ENCODE measurements around the gene GPBP1.

GPBP1 gene

GRCh38 chr5:57193757-57194413 lies 20.0 kb downstream of the GPBP1 start:
- DNase-seq (no peak), ATAC-seq (ENCODE audit: insufficient read depth, low read depth) (no peak)
- Histone ChIP-seq H3K27me3 (ENCODE audit: insufficient read depth, low read length, poor library complexity) (no peaks in the 10 kb centered on the region), H4K20me1 (ENCODE audit: insufficient read depth, low read length) (peaks cover 86% of the 10 kb centered on the region), H3K79me2 (ENCODE audit: insufficient read depth, low read length) (peaks cover 100% of the 10 kb centered on the region), H3K9me3 (ENCODE audit: insufficient read depth, low read length, severe bottlenecking) (no peaks in the 10 kb centered on the region), H3K4me3 (ENCODE audit: low read depth in 1 of 2, low read length in 2 of 2) (no peak overlapping the region), H3K4me1 (ENCODE audit: insufficient read depth, low read length) (0 out of 2 replicates have a peak, but pooled peaks cover 1% of the 10 kb centered on the region), H3K36me3 (ENCODE audit: insufficient read depth, low read length) (peaks cover 37% of the 10 kb centered on the region), H3K4me2 (ENCODE audit: insufficient read depth, low read length) (no peak overlapping the region), H3K27ac (ENCODE audit: low read length) (no peak overlapping the region), H3K9ac (ENCODE audit: low read depth, low read length) (no peak overlapping the region), H2AFZ (ENCODE audit: low read depth, low read length) (no peak overlapping the region)
- TF ChIP-seq CTCF (IDR thresholded peaks at IDR 0.05; ENCODE audit: borderline replicate concordance, extremely low read depth, low read length, poor library complexity, severe bottlenecking) = no peak
- TF ChIP-seq EZH2 (IDR thresholded peaks at IDR 0.05; ENCODE audit: borderline replicate concordance, low read depth, low read length, severe bottlenecking) = no peak

GRCh38 chr5:57194653-57195052 lies 20.8 kb downstream of the GPBP1 start:
- no peak for DNase-seq
- Histone ChIP-seq H3K27ac (ENCODE audit: low read length) (no peak overlapping the region), H3K4me2 (ENCODE audit: insufficient read depth, low read length) (no peak overlapping the region), H3K4me1 (ENCODE audit: insufficient read depth, low read length) (no peaks in the 10 kb centered on the region), H3K36me3 (ENCODE audit: insufficient read depth, low read length) (peaks cover 37% of the 10 kb centered on the region), H3K79me2 (ENCODE audit: insufficient read depth, low read length) (peaks cover 99% of the 10 kb centered on the region), H3K4me3 (ENCODE audit: low read depth in 1 of 2, low read length in 2 of 2) (no peak overlapping the region), H4K20me1 (ENCODE audit: insufficient read depth, low read length) (peaks cover 83% of the 10 kb centered on the region), H2AFZ (ENCODE audit: low read depth, low read length) (no peak overlapping the region), H3K27me3 (ENCODE audit: insufficient read depth, low read length, poor library complexity) (no peaks in the 10 kb centered on the region), H3K9ac (ENCODE audit: low read depth, low read length) (no peak overlapping the region), H3K9me3 (ENCODE audit: insufficient read depth, low read length, severe bottlenecking) (no peaks in the 10 kb centered on the region)
- no peak for ATAC-seq (ENCODE audit: insufficient read depth, low read depth)
- TF ChIP-seq EZH2 (IDR thresholded peaks at IDR 0.05; ENCODE audit: borderline replicate concordance, low read depth, low read length, severe bottlenecking) (no peak), CTCF (IDR thresholded peaks at IDR 0.05; ENCODE audit: borderline replicate concordance, extremely low read depth, low read length, poor library complexity, severe bottlenecking) (no peak)

GRCh38 chr5:57195060-57195459 lies 21.2 kb downstream of the GPBP1 start:
- H3K9me3 ChIP-seq (ENCODE audit: insufficient read depth, low read length, severe bottlenecking) = no peaks in the 10 kb centered on the region
- H3K4me1 ChIP-seq (ENCODE audit: insufficient read depth, low read length) = no peaks in the 10 kb centered on the region
- no peak overlapping the region for H3K4me3 ChIP-seq (ENCODE audit: low read depth in 1 of 2, low read length in 2 of 2)
- no peak overlapping the region for H3K9ac ChIP-seq (ENCODE audit: low read depth, low read length)
- no peak for DNase-seq
- H3K4me2 ChIP-seq (ENCODE audit: insufficient read depth, low read length) = no peak overlapping the region
- no peaks in the 10 kb centered on the region for H3K27me3 ChIP-seq (ENCODE audit: insufficient read depth, low read length, poor library complexity)
- peaks cover 84% of the 10 kb centered on the region for H4K20me1 ChIP-seq (ENCODE audit: insufficient read depth, low read length)
- no peak overlapping the region for H3K27ac ChIP-seq (ENCODE audit: low read length)
- peaks cover 37% of the 10 kb centered on the region for H3K36me3 ChIP-seq (ENCODE audit: insufficient read depth, low read length)
- H3K79me2 ChIP-seq (ENCODE audit: insufficient read depth, low read length) = peaks cover 99% of the 10 kb centered on the region
- TF ChIP-seq EZH2 (IDR thresholded peaks at IDR 0.05; ENCODE audit: borderline replicate concordance, low read depth, low read length, severe bottlenecking) (no peak), CTCF (IDR thresholded peaks at IDR 0.05; ENCODE audit: borderline replicate concordance, extremely low read depth, low read length, poor library complexity, severe bottlenecking) (no peak)
- no peak for ATAC-seq (ENCODE audit: insufficient read depth, low read depth)
- H2AFZ ChIP-seq (ENCODE audit: low read depth, low read length) = no peak overlapping the region

Data from DND-41 (cell line).